Inflammatory macrophage treated with lipopolysaccharide for 1 hour (primary cell): ENCODE results near the gene SIK3.
"Not testable (repeated sequence)": the region's sequence is repeated elsewhere in the genome, so short reads cannot be mapped to it uniquely, and the experiment has no call there.

Experiments
- DNase-seq, 2 donors: peaks; one replicate each; pipeline ENCODE4 v3.0.0-alpha.2; 2020 to 2022

SIK3 gene

DNA sequence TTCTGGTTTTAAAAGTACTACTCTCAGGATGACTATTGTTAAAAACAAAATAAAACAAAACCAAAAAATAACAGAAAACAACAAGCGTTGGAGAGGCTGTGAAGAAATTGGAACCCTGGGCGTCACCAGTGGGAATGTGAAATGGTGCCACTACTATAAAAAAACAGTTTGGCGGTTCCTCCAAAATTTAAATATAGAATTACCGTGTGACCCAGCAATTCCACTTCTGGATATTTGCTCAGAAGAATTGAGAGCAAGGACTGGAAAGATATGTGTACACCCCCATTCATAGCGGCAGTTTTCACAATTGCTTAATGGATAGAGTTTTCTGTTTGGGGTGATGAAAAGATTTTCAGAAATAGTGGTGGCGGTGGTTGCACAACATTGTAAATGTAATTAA is 283.7 kb downstream of the SIK3 start:
- DNase-seq = no peak

DNA sequence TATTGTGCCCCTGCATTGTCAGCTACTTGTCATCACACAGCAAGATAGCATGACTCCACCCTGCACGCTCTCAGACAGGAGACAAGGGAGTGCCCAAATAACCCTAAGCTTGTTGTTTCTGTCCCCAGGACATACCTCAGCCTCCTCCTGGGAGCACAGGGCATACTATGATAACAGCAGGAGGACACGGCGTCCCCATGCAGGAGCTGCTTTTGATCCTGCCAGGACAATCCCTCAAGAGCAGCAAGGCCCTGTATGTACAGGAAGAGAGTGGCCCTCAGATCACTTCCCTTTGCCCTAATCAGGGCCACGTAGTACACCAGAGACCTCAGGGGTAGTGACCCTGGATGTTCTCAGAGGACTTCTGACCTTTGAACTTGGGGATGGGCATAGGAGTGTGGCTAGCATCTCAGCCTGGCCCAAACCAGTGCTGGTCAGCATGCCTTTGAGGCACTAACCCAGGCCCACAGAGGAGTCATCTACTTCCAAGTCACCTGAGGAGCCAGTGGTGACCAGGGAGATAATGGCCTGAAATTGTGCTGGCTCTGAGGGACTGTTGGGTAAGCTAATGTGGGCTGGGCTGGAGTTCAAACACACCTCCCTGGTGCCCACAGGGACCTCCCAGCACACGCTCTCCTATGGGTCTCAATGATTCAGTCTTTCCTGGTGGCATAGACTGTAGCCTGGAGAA is 284.3 kb downstream of the SIK3 start:
- no peak for DNase-seq

- DNase-seq = no peak
These were observed 285.1 kb downstream of the SIK3 start for GRCh38 chr11:116813170-116813569.

DNA sequence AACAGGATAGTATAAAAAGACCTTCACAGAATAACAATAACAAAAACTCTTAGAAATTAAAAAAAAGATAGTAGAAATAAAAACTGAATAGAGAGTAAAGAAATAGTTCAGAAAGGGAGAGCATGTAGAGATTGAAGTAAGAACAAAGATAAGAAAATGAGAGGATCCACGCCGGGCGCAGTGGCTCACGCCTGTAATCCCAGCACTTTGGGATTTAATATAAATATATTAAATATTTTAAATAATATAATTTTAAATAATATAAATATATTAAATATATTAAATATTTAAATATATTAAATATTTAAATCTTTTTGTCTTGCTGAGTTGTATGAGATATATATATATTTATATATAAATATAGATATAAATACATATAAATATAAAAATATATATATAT is 286.1 kb downstream of the SIK3 start:
- DNase-seq = no peak

GRCh38 chr11:116811194-116811593 is 287.0 kb downstream of the SIK3 start:
- no peak for DNase-seq

GRCh38 chr11:116808262-116809175 is 289.7 kb downstream of the SIK3 start:
- DNase-seq = no peak

DNA sequence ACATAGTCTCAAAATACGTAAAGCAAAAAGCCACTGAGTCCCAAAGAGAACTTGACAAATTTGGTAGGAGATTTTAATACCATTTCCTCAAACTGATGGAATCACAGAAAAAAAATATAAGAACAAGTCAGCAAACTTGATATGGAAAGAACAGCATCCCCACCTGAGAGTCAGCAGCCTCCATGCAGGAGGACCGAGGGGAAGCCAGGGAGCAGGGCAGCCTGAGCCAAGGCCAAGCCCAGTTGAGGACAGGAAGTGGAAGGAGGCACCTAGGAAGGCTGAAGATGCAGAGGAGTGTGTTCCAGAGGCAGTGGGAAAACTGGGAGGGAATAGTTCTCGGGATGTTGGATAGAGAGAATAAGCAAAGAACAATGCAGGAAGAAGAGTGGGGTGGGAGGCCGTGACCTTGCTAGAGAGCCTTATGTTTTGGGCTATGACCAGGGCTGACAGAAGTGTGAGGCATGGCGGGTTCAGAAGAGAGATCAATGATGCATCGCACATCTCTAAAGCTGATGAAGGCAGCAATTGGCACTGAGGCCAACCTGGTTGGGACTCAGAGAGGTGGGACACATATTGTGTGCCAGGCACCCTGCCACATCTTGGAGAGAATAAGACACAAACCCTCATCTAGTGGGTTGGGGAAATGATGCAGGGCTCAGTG is 290.5 kb downstream of the SIK3 start:
- no peak for DNase-seq

GRCh38 chr11:116804001-116804400 is 294.2 kb downstream of the SIK3 start:
- no peak for DNase-seq

- not testable (repeated sequence) for DNase-seq
These were observed 296.6 kb downstream of the SIK3 start for GRCh38 chr11:116801662-116802061.

- DNase-seq = no peak
These were observed 297.6 kb downstream of the SIK3 start for GRCh38 chr11:116800610-116801009.

DNA sequence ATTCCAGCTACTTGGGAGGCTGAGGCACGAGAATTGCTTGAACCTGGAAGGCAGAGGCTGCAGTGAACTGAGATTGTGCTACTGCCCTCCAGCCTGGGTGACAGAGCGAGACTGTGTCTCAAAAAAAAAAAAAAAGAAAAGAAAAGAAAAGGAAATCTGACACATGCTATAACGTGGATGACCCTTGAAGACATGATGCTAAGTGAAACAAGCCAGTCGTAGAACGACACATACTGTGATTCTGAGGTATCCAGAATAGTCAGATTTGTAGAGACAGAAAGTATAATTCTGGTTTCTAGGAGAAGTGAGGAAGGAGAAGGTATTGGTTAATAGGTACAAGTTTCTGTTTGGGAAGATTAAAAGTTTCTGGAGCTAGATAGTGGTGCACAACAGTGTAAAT is 299.9 kb downstream of the SIK3 start:
- no peak for DNase-seq

- DNase-seq = no peak
These were observed 300.4 kb downstream of the SIK3 start for GRCh38 chr11:116797816-116798215.

DNA sequence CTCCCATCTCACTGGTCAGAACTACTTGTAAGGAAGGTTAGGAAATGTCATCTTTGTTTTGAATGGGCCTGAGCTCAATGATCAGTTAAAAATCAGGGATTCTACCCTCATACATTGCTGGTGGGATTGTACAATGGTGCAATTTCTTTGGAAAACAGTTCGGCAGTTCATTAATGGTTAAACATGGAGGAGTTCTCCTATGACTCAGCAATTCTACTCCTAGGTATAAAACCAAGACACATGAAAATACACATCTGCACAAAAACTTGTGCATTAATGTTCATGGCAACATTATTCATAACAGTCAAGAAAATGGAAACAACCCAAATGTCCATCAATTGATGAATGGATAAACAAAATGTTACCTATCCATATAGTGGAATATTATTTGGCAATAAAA is 301.7 kb downstream of the SIK3 start:
- DNase-seq = no peak

GRCh38 chr11:116794851-116795250 is 303.4 kb downstream of the SIK3 start:
- DNase-seq = no peak

GRCh38 chr11:116793772-116794097 is 304.5 kb downstream of the SIK3 start:
- peak in 1 of 2 donors; percentile 9 for DNase-seq
